GM19395 (cell line): ENCODE data around the gene ANO10.
"Not testable (repeated sequence)": the region's sequence is repeated elsewhere in the genome, so short reads cannot be mapped to it uniquely, and the experiment has no call there.

ENCODE experiments used
- ATAC-seq: cut with Tn5 transposase; IDR thresholded peaks from one replicate; pipeline ENCODE4 v1.9.1; 2021; ENCODE audit warnings: mild to moderate bottlenecking, moderate library complexity; ENCODE audit not compliant: unreplicated experiment

The ANO10 gene

GRCh38 chr3:43478839-43479238 lies 143.0 kb downstream of the ANO10 start:
- ATAC-seq = not testable (repeated sequence)

DNA sequence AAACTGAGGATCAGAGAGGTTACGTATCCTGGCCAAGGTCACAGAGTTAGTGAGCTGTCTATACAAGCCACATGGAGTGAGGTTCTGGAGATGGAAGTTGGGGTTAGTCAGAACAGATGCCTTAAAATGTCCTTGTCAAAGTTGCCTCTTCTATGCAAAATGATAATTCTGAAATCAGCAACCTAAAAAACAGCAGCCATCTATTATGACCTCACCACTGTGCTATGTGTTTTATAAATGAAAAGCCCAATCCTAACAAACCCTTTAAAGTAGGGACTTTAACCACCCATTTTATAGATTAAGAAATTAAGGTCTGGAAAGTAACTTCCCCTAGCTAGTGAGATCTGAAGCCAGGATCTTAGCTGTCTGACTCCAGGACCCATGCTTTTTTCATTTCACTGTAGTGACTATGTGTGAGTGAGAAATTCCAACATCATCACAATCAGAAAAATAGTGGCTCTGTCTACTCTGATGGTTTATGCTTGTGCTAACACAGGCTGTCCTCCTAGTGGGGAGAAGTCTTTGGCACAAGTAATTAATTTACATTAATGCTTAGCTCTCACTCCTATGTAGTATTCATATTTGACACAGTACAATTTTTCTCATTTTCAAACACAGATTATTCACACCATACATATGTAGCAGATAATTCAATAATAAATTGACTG lies 143.6 kb downstream of the ANO10 start:
- ATAC-seq = no peak

DNA sequence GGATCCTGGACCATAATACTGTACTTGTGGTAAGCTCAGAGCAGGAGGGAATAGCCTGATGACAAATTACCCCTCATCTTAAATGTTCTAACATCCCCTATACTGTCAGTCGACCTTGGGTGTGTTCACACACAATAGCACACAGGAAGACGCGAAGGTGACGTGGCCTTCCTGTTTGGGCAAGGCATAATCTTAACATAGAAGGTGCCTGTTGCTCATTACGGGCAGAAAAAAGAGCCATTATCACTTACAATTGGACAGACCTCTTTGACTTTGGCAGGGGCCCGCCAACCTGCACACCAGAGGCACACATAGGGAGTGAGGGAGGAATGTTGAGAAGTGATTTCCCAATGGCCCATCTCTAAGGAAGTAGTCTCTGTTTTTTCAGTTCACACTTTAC lies 144.2 kb downstream of the ANO10 start:
- ATAC-seq = no peak

DNA sequence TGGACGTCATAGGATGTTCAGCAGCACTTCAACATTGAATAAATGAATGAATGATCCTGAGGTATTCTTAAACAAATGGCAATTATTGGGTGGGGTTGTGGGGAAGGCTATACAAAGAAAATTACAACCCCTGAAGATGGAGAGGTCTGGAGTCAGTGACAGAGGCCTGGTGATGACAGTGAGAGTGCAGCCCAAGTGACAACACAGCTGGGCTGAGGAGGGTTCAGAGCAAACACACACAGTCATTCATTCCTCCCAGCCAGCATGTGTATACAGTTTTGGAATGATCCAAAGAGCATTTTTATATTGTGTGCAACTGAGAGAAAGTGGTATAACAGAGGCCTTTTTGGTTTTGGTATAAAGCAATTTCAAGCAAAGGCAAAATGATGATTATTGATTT lies 148.1 kb downstream of the ANO10 start:
- ATAC-seq = no peak

DNA sequence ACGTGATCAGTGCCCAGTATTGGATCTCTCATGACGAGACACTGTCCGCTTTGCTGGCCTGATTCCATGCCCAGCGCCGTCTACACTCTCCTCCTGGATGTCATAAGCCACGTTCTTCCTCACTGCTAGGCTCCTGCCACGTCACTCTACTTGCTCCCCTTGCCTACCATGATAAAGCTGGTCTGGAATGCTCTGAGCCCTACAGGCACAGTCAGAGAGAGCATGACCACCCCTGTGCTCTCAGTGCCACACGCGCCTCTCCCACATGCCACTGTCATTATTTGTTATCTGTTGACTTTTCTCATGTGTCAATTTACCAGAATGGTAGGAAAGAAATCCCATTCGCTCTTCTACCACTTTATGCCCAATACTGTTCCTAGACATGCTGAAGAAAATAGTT lies 148.6 kb downstream of the ANO10 start:
- no peak for ATAC-seq

- ATAC-seq = no peak
Observed at GRCh38 chr3:43468133-43468532, 153.7 kb downstream of the ANO10 start.

DNA sequence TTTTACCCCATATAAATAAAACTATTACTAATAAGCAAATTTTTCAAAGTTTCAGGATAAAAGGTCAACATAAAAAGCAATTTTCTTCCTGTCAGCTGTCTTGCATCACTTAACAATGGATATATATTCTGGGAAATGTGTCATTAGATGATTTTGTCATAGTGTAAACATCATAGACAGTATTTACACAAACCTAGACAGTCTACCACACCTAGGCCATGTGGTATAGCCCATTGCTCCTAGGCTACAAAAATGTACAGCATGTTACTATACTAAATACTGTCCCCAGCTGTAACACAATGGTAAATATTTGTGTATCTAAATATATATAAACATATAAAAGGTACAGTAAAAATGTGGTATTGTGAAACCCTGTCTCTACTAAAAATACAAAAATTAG lies 156.7 kb downstream of the ANO10 start:
- no peak for ATAC-seq

DNA sequence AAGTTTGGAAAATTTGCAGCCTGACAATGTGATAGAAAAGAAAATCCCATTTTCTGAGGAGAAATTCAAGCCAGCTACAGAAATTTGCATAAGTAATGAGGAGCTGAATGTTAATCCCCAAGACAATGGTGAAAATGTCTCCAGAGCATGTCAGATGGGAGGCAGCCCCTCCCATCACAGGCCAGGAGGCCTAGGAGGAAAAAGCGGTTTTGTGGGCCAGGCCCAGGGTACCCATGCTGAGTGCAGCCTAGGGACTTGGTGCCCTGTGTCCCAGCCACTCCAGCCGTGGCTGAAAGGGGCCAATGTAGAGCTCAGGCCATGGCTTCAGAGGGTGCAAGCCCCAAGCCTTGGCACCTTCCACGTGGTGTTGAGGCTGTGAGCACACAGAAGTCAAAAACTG lies 159.2 kb downstream of the ANO10 start:
- ATAC-seq = not testable (repeated sequence)

GRCh38 chr3:43461345-43461744 lies 160.5 kb downstream of the ANO10 start:
- no peak for ATAC-seq

- ATAC-seq = not testable (repeated sequence)
Observed at GRCh38 chr3:43457038-43457437, 164.8 kb downstream of the ANO10 start.

GRCh38 chr3:43455233-43455632 lies 166.6 kb downstream of the ANO10 start:
- ATAC-seq = no peak

- ATAC-seq = no peak
Observed at GRCh38 chr3:43453981-43454380, 167.8 kb downstream of the ANO10 start.

DNA sequence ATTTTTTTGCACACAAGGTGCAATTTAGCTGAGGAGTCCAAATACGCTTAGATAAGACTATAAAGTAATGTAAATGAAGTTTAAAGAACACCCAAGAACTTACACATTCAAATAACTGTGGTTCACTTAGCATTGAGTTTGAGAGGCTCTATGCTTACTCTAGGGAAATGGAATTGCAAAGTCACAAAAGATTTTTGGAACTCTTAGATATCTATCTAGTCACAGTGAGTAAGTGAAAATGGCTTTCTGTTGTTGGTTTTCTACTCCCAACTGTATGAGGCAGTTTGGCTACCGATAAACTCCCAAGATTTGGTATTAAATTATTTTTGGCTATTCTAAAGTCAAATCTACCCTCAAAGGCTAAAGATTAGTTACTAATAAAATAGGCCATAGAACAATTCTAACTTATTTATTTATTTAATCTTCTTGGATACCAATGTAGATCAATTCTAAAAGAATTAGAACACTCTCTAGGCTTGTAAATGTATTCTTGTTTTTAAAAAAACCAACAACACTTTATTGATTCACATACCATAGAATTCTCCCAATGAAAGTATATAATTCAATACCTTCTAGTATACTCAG lies 170.0 kb downstream of the ANO10 start:
- ATAC-seq = no peak

DNA sequence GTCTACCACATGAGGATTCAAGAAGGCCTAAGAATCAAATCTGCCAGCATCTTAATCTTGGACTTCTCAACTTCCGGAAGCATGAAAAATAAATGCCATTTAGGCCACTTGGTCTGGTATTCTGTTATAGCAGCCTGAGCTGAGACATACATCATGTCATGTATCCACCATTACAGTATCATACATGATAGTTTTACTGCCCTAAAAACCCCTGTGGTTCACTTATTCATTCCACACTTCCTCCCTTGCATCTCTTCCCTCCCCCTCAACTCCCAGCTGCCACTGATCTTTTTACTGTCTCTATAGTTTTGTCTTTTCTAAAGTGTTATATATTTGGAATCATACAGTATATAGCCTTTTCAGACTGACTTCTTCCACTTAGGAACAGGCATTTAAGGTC lies 173.7 kb downstream of the ANO10 start:
- ATAC-seq = no peak

GRCh38 chr3:43445820-43446219 lies 176.0 kb downstream of the ANO10 start:
- ATAC-seq = no peak

GRCh38 chr3:43442872-43443395 lies 178.9 kb downstream of the ANO10 start:
- no peak for ATAC-seq

DNA sequence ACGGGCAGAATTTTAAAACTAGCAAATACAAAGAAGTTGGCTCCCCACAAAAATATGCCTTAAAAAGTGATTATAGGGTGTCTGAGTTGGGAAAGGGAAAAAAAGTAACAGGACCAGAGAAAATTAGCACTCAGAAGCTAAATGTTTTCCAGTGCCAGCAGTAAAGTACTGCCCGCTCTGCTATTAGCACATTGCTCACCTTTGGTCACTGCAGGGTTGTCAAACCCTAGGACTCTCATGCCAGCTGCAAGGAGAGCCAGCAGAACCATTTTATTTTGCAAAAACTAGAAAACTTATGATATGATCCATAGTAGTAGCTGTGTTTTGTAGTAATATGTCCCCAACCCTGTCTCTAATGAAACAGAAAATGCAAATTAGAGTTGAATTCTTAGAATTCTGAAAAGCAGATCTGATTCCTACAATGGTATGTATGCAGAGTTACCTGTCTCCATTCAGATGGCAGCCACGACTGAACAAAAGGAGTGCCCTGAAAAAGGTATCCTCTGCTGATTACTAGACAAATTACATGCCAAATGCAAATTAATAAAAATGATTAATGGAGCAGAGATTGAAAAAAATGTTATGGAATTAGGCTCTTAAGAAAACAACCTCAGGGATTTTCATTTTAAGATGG lies 185.2 kb downstream of the ANO10 start:
- no peak for ATAC-seq

DNA sequence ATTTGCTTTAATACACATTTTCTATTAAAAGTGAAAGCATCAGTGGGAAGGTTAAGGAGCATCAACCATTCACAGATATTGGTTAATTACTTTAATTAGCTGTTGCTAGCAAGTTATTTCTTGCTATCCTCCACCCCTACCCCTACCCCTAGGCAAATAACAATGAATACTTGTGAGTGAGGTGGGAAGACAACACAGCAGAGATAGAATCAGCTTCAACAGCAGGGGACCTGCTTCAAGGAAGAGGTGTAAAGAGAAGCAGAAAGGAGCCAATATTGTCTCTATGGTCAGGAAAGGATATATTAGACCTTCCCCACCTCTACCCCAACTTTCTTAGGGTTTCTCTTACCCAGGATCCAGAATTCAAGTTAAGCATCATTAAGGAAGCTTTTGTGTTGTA lies 186.1 kb downstream of the ANO10 start:
- no peak for ATAC-seq

- ATAC-seq = no peak
Observed at GRCh38 chr3:43434431-43434830, 187.4 kb downstream of the ANO10 start.

DNA sequence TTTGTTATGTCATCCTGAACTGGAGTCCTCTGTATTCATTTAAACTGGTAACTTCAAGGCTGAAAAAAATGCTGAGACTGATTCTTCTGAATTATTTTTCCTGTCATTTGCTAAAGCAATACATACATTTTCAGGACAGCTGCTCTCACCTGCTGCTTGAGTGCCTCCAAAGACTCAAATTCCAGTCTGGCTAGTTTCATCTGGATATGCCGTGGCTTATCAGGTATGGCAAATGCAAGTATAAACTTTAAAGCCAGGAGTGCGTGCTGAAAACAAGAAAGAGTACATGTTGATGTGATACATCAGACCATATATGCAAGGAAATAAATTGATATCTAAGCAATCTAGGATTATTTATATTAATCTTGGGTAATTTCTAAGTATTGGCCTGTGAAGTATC lies 189.3 kb downstream of the ANO10 start:
- ATAC-seq = no peak

- no peak for ATAC-seq
Observed at GRCh38 chr3:43426388-43426787, 195.4 kb downstream of the ANO10 start.

DNA sequence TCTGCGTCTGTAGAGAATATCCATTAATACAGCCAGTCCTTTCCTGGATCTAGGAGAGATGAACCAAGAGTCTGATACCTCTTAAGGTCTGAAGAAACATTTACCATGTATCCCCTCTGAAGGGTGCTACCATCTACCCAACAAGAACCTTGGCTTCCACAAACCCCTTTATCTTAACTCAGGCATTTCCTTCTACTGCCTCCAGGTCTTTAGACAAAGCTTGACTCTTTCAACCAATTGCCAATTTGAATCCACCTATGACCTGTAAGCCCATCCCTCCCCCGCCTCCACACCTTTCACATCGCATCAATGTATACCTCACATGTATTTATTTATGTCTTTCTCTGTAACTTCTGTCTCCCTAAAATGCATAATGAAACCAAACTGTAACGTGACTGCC lies 196.0 kb downstream of the ANO10 start:
- no peak for ATAC-seq
